ENCODE results near the gene INAFM1. TPM values are rescaled to one million over a fixed set of nuclear protein-coding genes. Genes with fewer than 3 reads are reported as not detected.
A peak's percentile ranks its signal among the peaks of the same experiment; 100 is the strongest.

Gene INAFM1
- total RNA-seq, 2 donors from 2014 or later, result 10.3 to 18.6 TPM

DNA sequence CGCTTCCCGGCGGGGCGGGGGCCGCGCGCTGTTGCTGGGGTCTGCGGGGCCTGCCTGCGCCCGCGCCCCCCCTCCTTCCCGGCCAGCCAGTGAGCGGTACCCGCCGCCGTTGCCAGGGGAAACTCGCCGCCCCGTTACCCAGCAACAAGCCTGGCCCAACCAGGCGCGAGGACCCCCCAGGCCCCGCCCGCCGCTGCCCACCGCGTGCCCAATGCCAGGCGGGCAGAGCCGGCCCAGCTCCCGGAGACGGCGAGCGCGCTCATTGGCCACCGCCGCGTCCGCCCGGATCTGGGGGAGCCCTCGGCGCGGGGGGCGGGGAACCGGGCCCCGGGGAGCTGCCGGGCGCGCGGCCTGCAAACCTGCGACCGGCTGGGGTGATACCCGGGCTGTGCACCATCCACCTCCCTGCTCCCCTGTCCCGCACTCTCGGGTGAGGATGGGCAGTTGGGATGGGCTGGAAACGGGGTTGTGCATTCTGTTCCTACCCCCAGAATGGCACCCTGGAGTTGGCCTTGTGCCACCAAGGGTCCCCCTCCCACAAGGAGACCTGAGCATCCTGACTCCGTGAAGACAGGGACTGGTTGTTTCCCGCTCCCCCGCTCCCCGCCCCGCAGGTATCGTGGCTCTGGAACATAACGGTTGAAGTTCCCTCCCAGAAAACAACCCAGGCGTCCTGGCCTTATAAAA, 34.9 kb upstream of the INAFM1 start:
- peaks cover 19 to 38% of the 10 kb centered on the region in 2 donors for H3K4me1 ChIP-seq (ENCODE audit: control insufficient read depth in 1 of 2, low read depth in 2 of 2)
- H3K9me3 ChIP-seq, result no peaks in the 10 kb centered on the region
- no peak for DNase-seq (ENCODE audit: low spot score)
- no peak for ATAC-seq (ENCODE audit: insufficient number of reproducible peaks, low FRiP score, low read depth)
- H3K27me3 ChIP-seq (replicated peaks; ENCODE audit: insufficient read depth), result no peaks in the 10 kb centered on the region
- H3K36me3 ChIP-seq, result no peaks in the 10 kb centered on the region
- peak overlapping the region; percentile 66 for H3K4me3 ChIP-seq
- TF ChIP-seq CTCF (IDR thresholded peaks at IDR 0.05), result no peak
- H3K27ac ChIP-seq, result peak overlapping the region in 1 of 2 donors; percentile 54

GRCh38 chr19:47240556-47240955, 34.1 kb upstream of the INAFM1 start:
- H3K36me3 ChIP-seq, result no peaks in the 10 kb centered on the region
- ATAC-seq (ENCODE audit: insufficient number of reproducible peaks, low FRiP score, low read depth), result no peak
- H3K4me3 ChIP-seq, result peak overlapping the region; percentile 45
- H3K9me3 ChIP-seq, result no peaks in the 10 kb centered on the region
- no peak for DNase-seq (ENCODE audit: low spot score)
- TF ChIP-seq CTCF (IDR thresholded peaks at IDR 0.05), result no peak
- H3K27ac ChIP-seq, result peak overlapping the region in 1 of 2 donors; percentile 15
- peaks cover 19 to 38% of the 10 kb centered on the region in 2 donors for H3K4me1 ChIP-seq (ENCODE audit: control insufficient read depth in 1 of 2, low read depth in 2 of 2)
- H3K27me3 ChIP-seq (replicated peaks; ENCODE audit: insufficient read depth), result no peaks in the 10 kb centered on the region

DNA sequence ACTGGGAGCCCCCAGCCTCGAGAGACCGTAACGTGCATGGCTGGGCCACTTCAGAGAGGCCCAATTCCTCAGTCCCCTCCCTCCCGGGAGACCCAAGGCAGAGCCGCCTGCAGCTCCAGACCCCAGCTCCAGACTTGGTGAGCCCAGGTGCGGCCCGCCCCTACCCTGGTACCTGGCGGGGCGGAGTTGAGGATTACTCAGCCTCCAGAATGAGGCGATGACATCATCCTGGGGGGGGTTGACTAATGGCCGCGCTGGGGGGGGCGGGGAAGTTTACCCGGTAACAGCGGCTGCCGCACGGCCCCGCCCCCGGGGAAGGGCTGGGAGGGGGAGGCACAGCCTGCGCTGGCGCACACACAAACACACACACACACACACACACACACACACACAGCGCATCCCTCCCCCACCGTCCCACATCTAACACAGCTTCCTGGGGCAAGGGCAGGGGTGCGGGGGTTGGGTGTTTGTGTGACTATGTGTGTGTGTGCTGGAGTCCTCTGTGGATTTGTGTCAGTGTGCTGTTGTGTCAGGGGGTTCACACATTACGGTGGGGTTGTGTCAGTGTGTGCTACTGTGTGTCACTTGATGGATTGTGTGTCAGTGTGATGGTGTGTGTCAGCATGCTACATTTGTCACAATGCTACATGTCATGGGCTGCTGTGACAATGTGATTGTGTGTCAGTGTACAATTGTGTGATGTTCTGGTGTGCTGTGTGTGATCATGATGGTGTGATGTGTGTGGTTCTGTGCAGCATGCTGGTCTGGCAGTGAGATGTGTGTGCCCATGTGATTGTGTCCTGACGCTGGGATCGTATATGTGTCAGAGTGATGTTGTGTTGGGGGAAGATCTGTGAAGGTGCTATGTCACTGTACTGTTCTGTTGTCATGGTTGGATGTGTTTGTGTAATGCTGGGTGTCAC, 33.4 kb upstream of the INAFM1 start:
- peak; percentile 67 for DNase-seq (ENCODE audit: low spot score)

DNA sequence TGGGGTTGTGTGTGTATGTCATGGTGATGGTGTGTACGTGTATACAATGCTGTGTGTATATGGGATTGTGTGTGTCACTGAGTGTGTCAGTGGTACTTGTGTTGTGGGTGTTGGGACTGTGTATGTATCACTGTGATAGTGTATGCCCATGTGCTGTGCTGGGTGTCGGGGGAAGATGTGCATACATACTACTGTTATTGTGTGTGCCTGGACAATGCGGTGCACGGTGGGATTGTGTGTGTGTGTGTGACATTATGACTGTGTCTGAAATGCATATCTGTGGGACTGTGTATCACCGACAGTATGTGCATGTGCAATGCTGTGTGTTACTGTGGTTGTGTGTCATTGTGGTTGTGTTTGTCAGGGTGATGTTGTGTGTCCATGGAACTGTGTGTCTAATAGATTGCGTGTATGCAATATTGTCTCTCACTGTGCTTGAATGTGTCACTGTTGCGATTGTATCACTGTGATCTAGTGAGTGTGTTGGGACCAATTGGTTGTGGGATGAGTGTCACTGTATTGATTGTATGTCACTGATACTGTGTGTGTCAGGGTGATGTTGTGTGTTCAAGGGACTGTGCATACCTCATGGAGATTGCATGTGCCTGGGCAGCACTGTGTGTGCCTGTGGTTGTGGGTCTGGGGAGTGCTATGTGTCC, 32.6 kb upstream of the INAFM1 start:
- TF ChIP-seq CTCF (IDR thresholded peaks at IDR 0.05), result no peak
- Histone ChIP-seq H3K36me3 (no peaks in the 10 kb centered on the region), H3K4me3 (no peak overlapping the region), H3K4me1 (ENCODE audit: control insufficient read depth in 1 of 2, low read depth in 2 of 2) (peaks cover 19 to 38% of the 10 kb centered on the region in 2 donors), H3K9me3 (no peaks in the 10 kb centered on the region), H3K27me3 (replicated peaks; ENCODE audit: insufficient read depth) (no peaks in the 10 kb centered on the region), H3K27ac (no peak overlapping the region)
- ATAC-seq (ENCODE audit: insufficient number of reproducible peaks, low FRiP score, low read depth) (no peak), DNase-seq (ENCODE audit: low spot score) (no peak)

More for the DNA sequence above, 33.4 kb upstream of the INAFM1 start:
- Histone ChIP-seq H3K4me3 (peak overlapping the region; percentile 45), H3K9me3 (no peaks in the 10 kb centered on the region), H3K36me3 (no peaks in the 10 kb centered on the region), H3K27ac (peak overlapping the region in 1 of 2 donors; percentile 15), H3K27me3 (replicated peaks; ENCODE audit: insufficient read depth) (no peaks in the 10 kb centered on the region), H3K4me1 (ENCODE audit: control insufficient read depth in 1 of 2, low read depth in 2 of 2) (peaks cover 19 to 38% of the 10 kb centered on the region in 2 donors)
- TF ChIP-seq CTCF (IDR thresholded peaks at IDR 0.05), result no peak
- no peak for ATAC-seq (ENCODE audit: insufficient number of reproducible peaks, low FRiP score, low read depth)

DNA sequence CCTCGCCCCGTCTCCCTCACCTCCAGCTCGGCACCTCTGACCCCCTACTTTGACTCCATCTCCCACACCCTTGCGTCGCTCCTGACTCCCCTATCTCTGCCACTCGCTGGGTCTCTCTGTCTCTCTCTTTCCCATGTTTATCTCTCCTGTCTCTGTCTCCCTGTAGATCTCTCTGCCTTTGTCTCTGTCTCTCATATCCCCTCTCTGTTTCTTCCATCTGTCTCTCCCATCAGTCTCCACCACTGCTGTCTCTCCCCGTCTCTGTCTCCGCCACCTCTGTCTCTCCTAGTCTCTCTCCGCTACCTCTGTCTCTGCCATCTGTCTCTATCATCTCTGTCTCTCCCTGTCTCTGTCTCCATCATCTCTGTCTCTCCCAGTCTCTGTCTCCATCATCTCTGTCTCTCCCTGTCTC, 31.3 kb upstream of the INAFM1 start:
- H3K4me3 ChIP-seq, result peak overlapping the region; percentile 75
- H3K27ac ChIP-seq, result peak overlapping the region; percentile 55 to 82
- no peaks in the 10 kb centered on the region for H3K27me3 ChIP-seq (replicated peaks; ENCODE audit: insufficient read depth)
- no peaks in the 10 kb centered on the region for H3K9me3 ChIP-seq
- H3K4me1 ChIP-seq (ENCODE audit: control insufficient read depth in 1 of 2, low read depth in 2 of 2), result peaks cover 19 to 38% of the 10 kb centered on the region in 2 donors
- no peak for DNase-seq (ENCODE audit: low spot score)
- no peak for ATAC-seq (ENCODE audit: insufficient number of reproducible peaks, low FRiP score, low read depth)
- H3K36me3 ChIP-seq, result no peaks in the 10 kb centered on the region
- no peak for TF ChIP-seq CTCF (IDR thresholded peaks at IDR 0.05)
